Adipocyte (in vitro differentiated cells): ENCODE results near the gene NOXA1.

ENCODE experiments used
- DNase-seq: peaks from one replicate; pipeline ENCODE4 v3.0.0-alpha.2; 2015; ENCODE audit warnings: low read depth
- H3K27me3 ChIP-seq: replicated peaks from 2 replicates; pipeline ENCODE4 v1.7.0; 2013; ENCODE audit warnings: mild to moderate bottlenecking, low read length, moderate library complexity; ENCODE audit not compliant: control insufficient read depth, insufficient read depth
- H3K36me3 ChIP-seq: 2 replicates; pipeline ENCODE4 v1.7.0; 2013; ENCODE audit warnings: low read length, mild to moderate bottlenecking, moderate library complexity; ENCODE audit not compliant: control insufficient read depth, insufficient read depth, severe bottlenecking
- H3K4me1 ChIP-seq: 2 replicates; pipeline ENCODE4 v1.7.0; 2013; ENCODE audit warnings: mild to moderate bottlenecking, low read length, moderate library complexity; ENCODE audit not compliant: control insufficient read depth, insufficient read depth
- H3K4me3 ChIP-seq: 2 replicates; pipeline ENCODE4 v1.7.0; 2013; ENCODE audit warnings: mild to moderate bottlenecking, low read length, moderate library complexity
- H3K9ac ChIP-seq: 2 replicates; pipeline ENCODE4 v1.7.0; 2013; ENCODE audit warnings: mild to moderate bottlenecking, low read length, moderate library complexity
- H3K9me3 ChIP-seq: 2 replicates; pipeline ENCODE4 v1.7.0; 2013; ENCODE audit warnings: mild to moderate bottlenecking, low read length, moderate library complexity; ENCODE audit not compliant: control insufficient read depth

NOXA1 gene

DNA sequence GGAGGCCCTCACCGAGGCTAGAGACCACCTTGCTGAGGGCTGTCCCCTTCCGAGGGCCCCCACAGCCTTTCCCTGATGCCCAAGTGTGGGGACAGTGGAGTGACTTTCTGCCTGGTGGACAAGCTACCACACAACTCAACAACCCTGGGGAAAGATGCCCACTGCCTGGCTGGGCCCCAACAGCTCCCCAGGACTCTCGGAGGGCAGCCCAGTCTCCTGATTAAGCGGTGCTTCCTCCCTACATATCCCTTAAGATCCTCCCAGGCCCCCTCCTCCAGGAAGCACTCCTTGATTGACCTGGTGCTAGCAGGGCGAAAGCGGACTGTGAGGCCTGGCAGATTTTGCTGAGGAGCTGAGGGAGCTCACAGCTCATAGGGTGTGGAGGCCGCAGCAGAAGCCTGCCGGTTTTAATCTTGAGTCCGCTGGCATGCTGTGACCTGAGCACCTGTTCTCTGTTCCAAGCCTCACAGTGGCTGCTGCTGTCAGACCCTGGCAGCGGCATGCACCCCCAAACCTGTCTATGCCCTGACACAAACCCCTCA, 33.7 kb downstream of the NOXA1 start:
- Histone ChIP-seq H3K9ac (peak overlapping the region; percentile 27), H3K4me1 (peaks cover 29% of the 10 kb centered on the region), H3K27me3 (no peaks in the 10 kb centered on the region), H3K36me3 (peaks cover 22% of the 10 kb centered on the region), H3K9me3 (no peaks in the 10 kb centered on the region), H3K4me3 (peak overlapping the region; percentile 20)
- no peak for DNase-seq

DNA sequence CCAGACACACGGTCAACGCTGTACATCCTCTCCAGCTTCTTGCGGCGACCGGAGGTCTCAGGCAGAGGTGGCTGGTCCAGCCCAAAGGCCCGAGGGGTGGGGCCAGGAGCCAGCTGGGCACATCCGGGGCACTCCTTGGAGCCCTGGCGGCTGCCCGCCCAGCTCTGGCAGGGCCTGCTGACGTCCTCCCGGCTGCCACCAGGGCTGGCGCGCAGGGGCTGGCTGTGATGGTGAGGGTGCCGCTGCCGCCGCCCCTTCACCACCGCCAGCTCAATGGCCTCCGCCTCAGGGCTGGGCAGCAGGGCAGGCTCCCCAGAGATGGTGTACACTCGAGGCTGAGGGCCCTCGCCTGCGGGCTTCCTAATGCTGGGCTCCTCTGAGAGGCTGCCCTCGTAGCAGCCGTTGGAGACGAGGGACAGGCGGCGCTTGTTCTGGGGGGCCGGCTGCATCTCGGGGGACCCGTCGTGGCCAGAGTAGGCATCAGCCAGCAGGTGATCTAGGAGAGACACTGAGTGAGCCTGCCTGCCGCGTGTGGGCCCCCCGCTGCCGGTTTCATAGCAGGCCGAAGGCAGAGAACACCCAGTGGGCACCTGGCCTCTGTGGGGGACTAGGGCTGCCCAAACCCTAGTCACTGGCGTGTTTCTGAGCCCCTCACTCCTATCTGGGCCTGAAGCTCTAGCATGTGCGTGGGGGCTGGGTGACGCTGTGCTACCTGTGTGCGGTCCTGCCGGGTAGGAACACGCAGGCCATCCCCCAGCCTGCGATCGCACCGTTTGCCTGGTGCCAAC, 34.4 kb downstream of the NOXA1 start:
- Histone ChIP-seq H3K9ac (peak overlapping the region; percentile 89), H3K4me3 (peak overlapping the region; percentile 79), H3K4me1 (peaks cover 29% of the 10 kb centered on the region), H3K36me3 (peaks cover 19% of the 10 kb centered on the region), H3K9me3 (no peaks in the 10 kb centered on the region), H3K27me3 (no peaks in the 10 kb centered on the region)
- no peak for DNase-seq

DNA sequence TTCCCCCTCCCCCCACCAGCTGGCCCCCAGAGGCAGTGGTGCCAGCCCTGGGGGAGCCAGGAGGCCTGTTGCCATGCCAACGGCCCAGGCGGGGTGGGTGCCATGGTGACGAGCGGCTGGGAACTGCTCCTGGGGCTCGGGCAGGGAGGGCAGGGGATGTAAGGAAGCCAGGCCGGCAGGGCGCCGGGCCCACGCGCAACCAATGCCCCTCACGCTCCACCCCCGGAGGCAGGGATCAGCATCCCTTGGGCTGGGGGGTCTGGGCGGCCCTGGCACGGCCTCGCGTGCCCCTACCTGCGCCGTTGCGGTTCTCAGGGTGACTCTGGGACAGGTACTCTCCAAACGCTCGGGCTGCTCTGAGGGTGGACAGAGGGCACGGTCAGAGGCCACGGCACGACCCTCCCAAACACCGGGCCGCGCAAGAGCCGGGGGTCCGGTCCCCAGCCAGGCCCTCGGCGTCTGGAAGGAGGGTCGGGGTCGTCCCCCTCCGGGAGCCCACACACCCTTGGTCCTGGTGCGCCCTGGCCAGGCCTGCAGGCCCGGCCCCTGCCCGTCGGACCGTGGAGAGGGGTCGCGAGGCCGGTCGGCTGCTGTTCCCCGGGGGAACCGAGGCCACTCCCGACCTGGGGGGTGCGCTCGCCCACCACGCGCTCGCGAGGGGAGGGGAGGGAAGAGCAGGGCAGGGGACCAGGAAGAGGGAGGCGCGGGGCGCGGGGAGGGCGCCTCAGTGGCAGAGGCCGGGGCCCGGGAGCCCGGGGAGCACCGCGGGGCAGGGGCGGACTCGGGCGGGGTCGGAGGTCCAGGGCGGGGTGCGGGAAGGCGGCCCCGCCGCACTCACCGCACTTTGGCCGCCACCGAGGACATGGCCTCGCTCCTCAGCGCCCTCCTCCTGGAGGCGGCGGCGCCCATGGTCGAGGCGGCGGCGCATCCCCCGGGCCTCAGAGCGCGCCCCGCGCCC, 35.3 kb downstream of the NOXA1 start:
- Histone ChIP-seq H3K27me3 (no peaks in the 10 kb centered on the region), H3K4me1 (peaks cover 29% of the 10 kb centered on the region), H3K36me3 (peaks cover 13% of the 10 kb centered on the region), H3K9ac (peak overlapping the region; percentile 89), H3K9me3 (no peaks in the 10 kb centered on the region), H3K4me3 (peak overlapping the region; percentile 79)
- peak; percentile 57 for DNase-seq

DNA sequence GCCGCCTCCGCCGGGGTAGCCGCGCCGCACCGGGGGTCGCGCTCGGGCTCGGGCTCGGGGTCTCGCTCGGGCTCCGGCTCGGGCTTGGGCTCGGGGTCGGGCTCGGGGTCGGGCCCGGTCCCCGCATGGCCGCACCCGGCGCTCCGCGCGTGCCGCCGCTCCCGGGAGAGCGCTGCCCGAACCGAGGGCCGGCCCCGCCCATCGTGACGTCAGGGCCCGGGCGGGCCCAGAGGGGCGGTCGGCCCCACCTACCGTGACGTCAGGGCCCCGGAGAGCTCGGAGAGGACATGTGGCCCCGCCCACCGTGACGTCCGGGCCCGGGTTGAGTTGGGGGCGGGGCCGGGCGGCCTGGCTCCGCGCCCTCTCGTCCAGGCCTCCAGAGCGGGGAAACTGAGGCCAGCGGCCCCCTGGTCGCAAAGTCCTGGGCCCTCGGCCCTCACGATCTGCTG, 36.0 kb downstream of the NOXA1 start, which contains the start of gene NSMF:
NSMF (minus strand) TSS at position 183 of the 449 bp plus-strand sequence. CDS start 232 bp downstream, outside the sequence.
- Histone ChIP-seq H3K9me3 (no peaks in the 10 kb centered on the region), H3K27me3 (no peaks in the 10 kb centered on the region), H3K4me1 (peaks cover 29% of the 10 kb centered on the region), H3K9ac (peak within 1 kb of the TSS; percentile 89), H3K36me3 (peaks cover 13% of the 10 kb centered on the region), H3K4me3 (peak within 1 kb of the TSS; percentile 79)
- DNase-seq: peak; percentile 99

DNA sequence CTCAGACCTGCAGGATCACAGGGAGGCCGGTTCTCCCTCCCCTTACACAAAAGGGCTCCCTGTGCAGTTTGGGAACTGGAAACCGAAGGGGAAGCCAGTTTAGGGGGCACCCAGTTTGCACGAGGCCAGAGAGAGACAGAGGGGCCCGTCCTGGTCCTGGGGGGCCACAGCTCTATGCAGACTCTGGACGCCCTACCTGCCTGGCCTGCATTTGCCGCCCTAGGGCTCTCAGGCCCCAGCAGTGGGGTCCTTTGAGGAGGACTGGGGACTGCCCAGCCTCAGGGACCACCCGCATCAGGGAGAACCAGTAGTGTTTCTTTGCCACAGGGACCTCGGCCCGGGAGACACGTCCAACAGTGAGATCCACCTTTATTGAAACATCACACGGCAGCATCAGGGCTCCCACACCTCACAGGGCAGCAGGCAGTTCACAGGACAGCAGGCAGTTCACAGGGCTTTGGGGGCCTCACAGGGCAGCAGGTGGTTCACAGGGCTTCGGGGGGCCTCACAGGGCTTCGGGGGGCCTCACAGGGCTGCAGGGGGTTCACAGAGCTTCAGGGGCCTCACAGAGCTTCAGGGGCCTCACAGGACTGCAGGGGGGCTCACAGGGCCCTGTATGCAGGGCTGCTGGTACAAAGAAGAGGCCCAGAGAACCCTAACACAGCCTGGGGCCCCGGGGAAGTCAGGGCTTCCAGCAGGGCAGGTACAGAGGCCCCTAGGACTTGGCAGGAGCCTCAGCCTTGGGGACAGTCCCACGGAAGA, 36.6 kb downstream of the NOXA1 start:
- Histone ChIP-seq H3K36me3 (peaks cover 13% of the 10 kb centered on the region), H3K4me3 (peak overlapping the region; percentile 73), H3K27me3 (no peaks in the 10 kb centered on the region), H3K4me1 (peaks cover 23% of the 10 kb centered on the region), H3K9me3 (no peaks in the 10 kb centered on the region), H3K9ac (peak overlapping the region; percentile 79)
- no peak for DNase-seq

DNA sequence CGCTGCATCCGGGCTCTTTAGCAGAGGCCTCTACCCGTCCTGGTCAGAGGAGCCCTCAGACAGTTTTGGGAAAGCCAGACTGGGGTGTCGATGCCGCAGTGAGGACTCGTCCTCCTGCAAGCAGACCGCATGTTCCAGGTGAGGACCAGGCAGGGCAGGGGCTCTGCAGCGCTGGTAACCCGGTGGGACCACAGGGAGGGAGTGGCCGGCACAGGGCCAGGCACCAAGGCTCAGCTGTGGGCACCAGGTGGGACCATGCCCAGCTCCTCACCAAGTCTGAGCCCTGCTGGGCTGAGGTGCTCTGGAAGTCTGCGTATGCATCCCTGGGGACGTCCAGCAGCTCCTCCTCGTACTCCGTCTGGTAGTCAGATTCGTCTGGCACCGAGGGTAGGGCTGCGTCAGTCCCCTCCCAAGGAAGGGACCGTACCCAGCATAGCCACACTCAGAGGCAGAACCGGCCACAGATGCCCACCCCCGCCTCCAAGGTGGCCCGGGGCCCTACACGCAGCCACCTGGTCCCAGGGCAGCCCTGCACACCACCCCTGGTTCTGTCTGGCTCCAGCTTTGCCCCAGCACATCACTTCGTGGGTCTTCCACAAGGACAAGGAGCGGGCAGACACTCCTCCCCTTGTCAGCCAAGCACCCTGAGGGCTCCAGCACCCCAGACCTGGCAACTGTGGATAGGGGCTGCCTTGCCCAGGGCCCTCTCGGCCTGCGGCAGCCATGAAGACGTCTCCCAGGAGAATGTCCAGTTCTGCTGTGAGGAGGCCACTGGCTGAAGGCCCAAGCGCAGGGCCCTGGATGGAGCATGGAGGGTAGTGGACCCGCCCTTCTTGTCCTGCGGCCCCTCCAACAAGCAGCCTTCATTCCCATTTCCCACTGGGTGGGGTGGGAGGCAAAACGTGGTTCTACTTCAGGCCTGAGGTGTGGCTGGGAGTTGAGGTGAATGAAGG, 37.4 kb downstream of the NOXA1 start:
- Histone ChIP-seq H3K4me3 (no peak overlapping the region), H3K36me3 (peaks cover 13% of the 10 kb centered on the region), H3K9ac (no peak overlapping the region), H3K9me3 (no peaks in the 10 kb centered on the region), H3K4me1 (peaks cover 19% of the 10 kb centered on the region), H3K27me3 (no peaks in the 10 kb centered on the region)
- no peak for DNase-seq

DNA sequence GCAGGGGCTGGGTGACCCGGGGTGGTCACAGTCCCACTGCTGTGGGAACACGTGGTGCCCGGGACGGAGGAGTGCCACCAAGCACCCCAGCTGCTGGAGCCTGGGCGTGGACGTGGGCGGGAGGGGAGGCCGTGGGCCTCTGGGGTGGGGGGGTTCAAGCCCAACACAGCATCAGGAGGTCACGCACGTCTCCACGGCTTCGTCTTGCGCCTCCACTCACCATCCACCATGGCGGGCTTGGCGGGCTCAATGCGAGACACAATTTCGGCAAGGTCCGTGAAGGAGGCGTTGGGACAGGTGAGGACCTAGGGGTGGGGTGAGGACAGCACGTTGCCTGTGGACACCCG, 38.1 kb downstream of the NOXA1 start:
- no peak for DNase-seq
- Histone ChIP-seq H3K36me3 (peaks cover 13% of the 10 kb centered on the region), H3K9ac (no peak overlapping the region), H3K9me3 (no peaks in the 10 kb centered on the region), H3K4me3 (no peak overlapping the region), H3K27me3 (no peaks in the 10 kb centered on the region), H3K4me1 (peaks cover 13% of the 10 kb centered on the region)

DNA sequence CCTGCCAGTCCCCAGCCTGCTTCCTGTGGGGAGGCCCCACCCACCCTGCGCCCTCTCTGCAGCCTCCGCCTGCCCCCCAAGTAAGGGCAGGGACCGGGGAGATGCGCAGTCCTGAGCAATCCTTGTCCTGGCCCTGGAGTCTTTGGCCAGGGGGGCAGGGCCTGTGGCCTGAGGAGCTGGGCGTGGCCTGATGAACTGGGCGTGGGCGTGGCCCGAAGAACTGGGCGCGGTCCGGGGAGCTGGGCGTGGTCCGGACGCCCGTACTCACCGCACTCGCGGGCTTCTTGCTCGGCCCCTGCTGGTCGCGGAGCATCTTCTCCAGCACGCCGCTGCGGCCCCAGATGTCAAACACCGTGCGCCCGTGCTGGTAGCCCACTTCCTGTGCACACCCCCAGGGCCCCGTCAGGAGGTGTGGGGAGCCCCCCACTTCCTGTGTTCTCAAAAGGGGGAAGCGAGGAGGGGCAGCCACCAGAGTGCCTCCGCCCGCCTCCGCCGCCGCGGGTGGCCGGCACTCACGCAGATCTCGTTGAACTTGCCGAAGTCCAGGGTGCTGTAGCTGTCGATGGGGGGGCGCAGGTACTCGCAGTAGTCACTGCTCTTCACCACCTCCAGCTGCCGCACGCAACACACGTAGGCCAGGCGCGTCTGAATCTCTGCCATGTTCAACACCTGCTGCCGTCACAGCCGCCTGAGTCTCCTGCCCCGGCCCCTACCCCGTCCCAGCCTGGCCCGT, 38.6 kb downstream of the NOXA1 start:
- Histone ChIP-seq H3K36me3 (peaks cover 13% of the 10 kb centered on the region), H3K9me3 (no peaks in the 10 kb centered on the region), H3K4me3 (no peak overlapping the region), H3K27me3 (no peaks in the 10 kb centered on the region), H3K9ac (no peak overlapping the region), H3K4me1 (peaks cover 8% of the 10 kb centered on the region)
- peak; percentile 54 for DNase-seq

DNA sequence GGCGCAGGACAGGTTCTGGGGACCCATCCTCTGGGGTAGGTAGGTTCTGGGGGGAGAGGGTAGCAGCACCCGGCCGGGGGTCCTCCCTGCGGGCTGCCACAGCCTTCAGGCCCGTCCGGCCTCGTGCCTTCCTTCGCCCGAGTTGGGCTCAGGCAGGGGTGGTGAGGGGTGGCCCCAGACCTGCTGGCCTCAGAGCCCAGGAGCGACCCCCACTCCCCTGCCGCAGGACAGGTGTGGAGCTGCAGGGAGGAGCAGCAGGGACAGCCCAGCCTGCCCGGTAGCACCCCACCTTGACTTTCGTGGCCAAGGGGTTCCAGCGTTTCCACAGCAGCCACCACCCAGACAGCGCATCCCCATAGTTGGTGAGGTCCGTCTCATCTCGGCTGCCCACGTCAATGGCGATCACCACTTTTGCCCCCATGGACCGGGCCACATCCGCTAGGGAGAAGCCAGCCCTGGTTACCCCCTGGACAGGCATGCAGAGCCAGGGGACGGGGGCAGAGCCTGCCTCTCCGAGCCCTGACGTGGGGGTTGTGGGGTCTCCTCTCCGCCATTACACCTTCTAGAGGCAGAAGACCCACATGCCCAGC, 39.3 kb downstream of the NOXA1 start:
- peaks cover 4% of the 10 kb centered on the region for H3K4me1 ChIP-seq
- H3K27me3 ChIP-seq: no peaks in the 10 kb centered on the region
- peaks cover 9% of the 10 kb centered on the region for H3K36me3 ChIP-seq
- H3K9me3 ChIP-seq: no peaks in the 10 kb centered on the region
- no peak overlapping the region for H3K4me3 ChIP-seq
- no peak for DNase-seq
- H3K9ac ChIP-seq: no peak overlapping the region
